ENCODE data around the gene VPS25.

Gene VPS25

DNA sequence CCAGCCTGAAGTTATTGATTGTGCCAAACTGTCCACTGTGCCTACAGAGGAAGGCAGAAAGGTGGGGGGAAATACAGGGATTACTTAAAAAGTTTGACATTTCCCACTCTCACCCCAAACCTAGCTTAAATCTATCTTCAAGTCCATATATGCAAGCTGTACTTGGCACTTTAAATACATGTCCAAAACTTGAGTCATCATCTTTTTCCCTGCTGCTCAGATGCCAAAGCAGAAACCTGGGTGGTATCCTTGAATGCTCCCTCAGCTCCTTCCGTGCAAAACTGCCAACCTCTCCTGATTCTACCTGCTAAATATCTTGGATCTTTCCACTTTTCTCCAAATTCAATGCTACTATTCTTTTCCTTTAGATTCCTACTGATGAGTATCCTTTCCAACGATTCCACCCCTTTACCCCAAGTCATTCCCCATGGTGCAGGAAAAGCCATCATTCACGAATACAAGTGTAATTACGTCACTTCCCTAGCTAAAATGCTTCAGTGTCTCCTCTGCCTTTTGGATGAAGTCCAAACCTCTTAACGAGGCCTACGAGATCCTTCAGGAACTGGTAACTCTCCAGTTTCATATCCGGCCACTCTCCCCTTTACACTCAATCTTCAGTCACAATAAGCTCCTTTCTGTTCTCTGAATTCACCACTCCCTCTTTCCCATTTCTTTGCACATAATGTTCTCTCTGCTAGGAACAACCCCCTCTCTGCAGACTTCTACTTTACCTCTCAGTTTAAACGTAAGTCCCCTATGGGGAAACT is 41.6 kb downstream of the VPS25 start:
- no peak overlapping the region for H2AFZ ChIP-seq (ENCODE audit: low read depth, low read length)
- H3K4me3 ChIP-seq (ENCODE audit: insufficient read depth in 1 of 2, low read depth in 1 of 2, low read length in 2 of 2), result peak overlapping the region in 1 of 2 experiments; percentile 24
- H2BK15ac ChIP-seq (ENCODE audit: low read depth, poor library complexity, severe bottlenecking), result no peak overlapping the region
- no peak overlapping the region for H3K4me2 ChIP-seq (ENCODE audit: low read length, poor library complexity, severe bottlenecking)
- H4K91ac ChIP-seq (ENCODE audit: low read length), result no peak overlapping the region
- H2BK5ac ChIP-seq (ENCODE audit: low read depth, low read length, poor library complexity, severe bottlenecking), result no peak overlapping the region
- DNase-seq, result peak; percentile 87
- H2AK5ac ChIP-seq (ENCODE audit: low read length, severe bottlenecking), result no peak overlapping the region
- H3K4me1 ChIP-seq (ENCODE audit: control insufficient read depth, insufficient read depth, low read depth, low read length), result no peaks in the 10 kb centered on the region
- peak overlapping the region; percentile 55 for H3K9ac ChIP-seq (ENCODE audit: low read length)
- 64% methylated on average over 8 of the region's 8 CpGs for WGBS
- H3K14ac ChIP-seq (ENCODE audit: low read length in 2 of 2), result no peak overlapping the region
- no peak overlapping the region for H3K23ac ChIP-seq (ENCODE audit: low read length in 2 of 2)
- no peak overlapping the region for H3K27ac ChIP-seq (ENCODE audit: low read length, poor library complexity, severe bottlenecking)
- H2BK120ac ChIP-seq (ENCODE audit: low read depth, low read length), result no peak overlapping the region
- no peak overlapping the region for H3K4ac ChIP-seq (ENCODE audit: low read depth in 1 of 2, low read length in 2 of 2)
- H4K8ac ChIP-seq (ENCODE audit: low read length), result no peak overlapping the region
- H3K9me3 ChIP-seq (ENCODE audit: control insufficient read depth, low read length), result no peaks in the 10 kb centered on the region
- H3K27me3 ChIP-seq (ENCODE audit: control insufficient read depth in 1 of 2, insufficient read depth in 1 of 2, low read length in 2 of 2), result no peaks in the 10 kb centered on the region
- peaks cover 27% of the 10 kb centered on the region for H3K79me1 ChIP-seq (replicated peaks; ENCODE audit: low read length, poor library complexity, severe bottlenecking)
- H3K18ac ChIP-seq (ENCODE audit: low read depth in 1 of 2, low read length in 2 of 2), result no peak overlapping the region
- no peak overlapping the region for H2BK12ac ChIP-seq (ENCODE audit: low read length in 2 of 2)
- H3K36me3 ChIP-seq (ENCODE audit: control insufficient read depth in 1 of 2, insufficient read depth in 2 of 2, low read depth in 1 of 2, low read length in 2 of 2), result peaks cover 49 to 83% of the 10 kb centered on the region in 2 experiments

DNA sequence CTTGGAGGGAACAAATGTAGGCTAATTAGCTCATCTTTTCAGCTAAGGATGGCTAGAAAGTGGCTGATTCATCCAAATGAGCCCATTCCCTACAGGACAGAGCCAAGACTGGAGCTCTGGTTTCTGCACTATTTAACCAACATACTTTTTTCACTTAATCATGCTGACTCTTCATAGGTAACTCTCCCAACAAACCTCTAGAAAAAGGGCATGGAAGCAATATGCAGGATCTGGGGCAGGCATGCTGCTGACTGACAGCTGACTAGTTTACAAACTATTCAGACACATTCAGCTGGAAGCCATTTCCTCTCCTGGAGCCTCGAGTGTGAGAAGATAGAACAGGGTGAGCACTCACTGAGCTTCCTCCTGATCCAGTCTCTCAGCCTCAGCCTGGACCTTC is 44.6 kb downstream of the VPS25 start:
- peaks cover 4% of the 10 kb centered on the region for H3K4me1 ChIP-seq (ENCODE audit: control insufficient read depth, insufficient read depth, low read depth, low read length)
- H2BK5ac ChIP-seq (ENCODE audit: low read depth, low read length, poor library complexity, severe bottlenecking), result no peak overlapping the region
- H3K23ac ChIP-seq (ENCODE audit: low read length in 2 of 2), result no peak overlapping the region
- H3K27me3 ChIP-seq (ENCODE audit: control insufficient read depth in 1 of 2, insufficient read depth in 1 of 2, low read length in 2 of 2), result no peaks in the 10 kb centered on the region
- 68% methylated on average over 1 of the region's 1 CpG for WGBS
- peaks cover 33% of the 10 kb centered on the region for H3K79me1 ChIP-seq (replicated peaks; ENCODE audit: low read length, poor library complexity, severe bottlenecking)
- H3K36me3 ChIP-seq (ENCODE audit: control insufficient read depth in 1 of 2, insufficient read depth in 2 of 2, low read depth in 1 of 2, low read length in 2 of 2), result peaks cover 45 to 92% of the 10 kb centered on the region in 2 experiments
- H2BK12ac ChIP-seq (ENCODE audit: low read length in 2 of 2), result no peak overlapping the region
- H3K9ac ChIP-seq (ENCODE audit: low read length), result peak overlapping the region; percentile 39
- no peak overlapping the region for H3K27ac ChIP-seq (ENCODE audit: low read length, poor library complexity, severe bottlenecking)
- no peak overlapping the region for H3K14ac ChIP-seq (ENCODE audit: low read length in 2 of 2)
- H3K18ac ChIP-seq (ENCODE audit: low read depth in 1 of 2, low read length in 2 of 2), result no peak overlapping the region
- H4K91ac ChIP-seq (ENCODE audit: low read length), result no peak overlapping the region
- no peak overlapping the region for H4K8ac ChIP-seq (ENCODE audit: low read length)
- no peaks in the 10 kb centered on the region for H3K9me3 ChIP-seq (ENCODE audit: control insufficient read depth, low read length)
- no peak for DNase-seq
- no peak overlapping the region for H2BK15ac ChIP-seq (ENCODE audit: low read depth, poor library complexity, severe bottlenecking)
- H3K4me3 ChIP-seq (ENCODE audit: insufficient read depth in 1 of 2, low read depth in 1 of 2, low read length in 2 of 2), result no peak overlapping the region
- H2AFZ ChIP-seq (ENCODE audit: low read depth, low read length), result no peak overlapping the region
- H2AK5ac ChIP-seq (ENCODE audit: low read length, severe bottlenecking), result no peak overlapping the region
- no peak overlapping the region for H2BK120ac ChIP-seq (ENCODE audit: low read depth, low read length)
- no peak overlapping the region for H3K4me2 ChIP-seq (ENCODE audit: low read length, poor library complexity, severe bottlenecking)
- no peak overlapping the region for H3K4ac ChIP-seq (ENCODE audit: low read depth in 1 of 2, low read length in 2 of 2)

DNA sequence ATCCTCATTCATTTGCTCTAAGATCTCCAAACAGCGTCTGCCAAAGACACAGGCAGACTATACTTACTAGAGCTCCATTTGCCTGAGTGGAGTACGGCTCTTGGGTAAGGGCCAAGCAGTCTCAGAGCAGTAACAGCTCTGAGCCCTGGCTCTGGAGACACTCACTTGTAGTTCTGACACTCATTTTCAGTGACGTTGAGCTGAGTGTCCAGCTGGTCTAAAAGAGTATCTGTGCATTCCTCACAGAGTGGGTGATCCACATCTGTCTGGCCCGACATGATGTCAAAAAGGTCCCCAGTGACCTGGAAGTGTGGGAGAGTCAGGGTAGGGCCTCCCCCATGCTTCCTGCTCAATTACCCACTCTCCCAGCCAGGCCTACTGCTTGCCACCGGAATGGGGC is 45.1 kb downstream of the VPS25 start:
- Histone ChIP-seq H3K18ac (ENCODE audit: low read depth in 1 of 2, low read length in 2 of 2) (no peak overlapping the region), H4K8ac (ENCODE audit: low read length) (no peak overlapping the region), H3K9ac (ENCODE audit: low read length) (peak overlapping the region; percentile 39), H2AK5ac (ENCODE audit: low read length, severe bottlenecking) (no peak overlapping the region), H3K9me3 (ENCODE audit: control insufficient read depth, low read length) (no peaks in the 10 kb centered on the region), H3K4me2 (ENCODE audit: low read length, poor library complexity, severe bottlenecking) (no peak overlapping the region), H3K79me1 (replicated peaks; ENCODE audit: low read length, poor library complexity, severe bottlenecking) (peaks cover 33% of the 10 kb centered on the region), H3K27ac (ENCODE audit: low read length, poor library complexity, severe bottlenecking) (no peak overlapping the region), H2BK120ac (ENCODE audit: low read depth, low read length) (no peak overlapping the region), H2BK15ac (ENCODE audit: low read depth, poor library complexity, severe bottlenecking) (no peak overlapping the region), H3K4ac (ENCODE audit: low read depth in 1 of 2, low read length in 2 of 2) (no peak overlapping the region), H3K27me3 (ENCODE audit: control insufficient read depth in 1 of 2, insufficient read depth in 1 of 2, low read length in 2 of 2) (no peaks in the 10 kb centered on the region), H4K91ac (ENCODE audit: low read length) (no peak overlapping the region), H2AFZ (ENCODE audit: low read depth, low read length) (no peak overlapping the region), H3K14ac (ENCODE audit: low read length in 2 of 2) (no peak overlapping the region), H3K23ac (ENCODE audit: low read length in 2 of 2) (no peak overlapping the region), H3K36me3 (ENCODE audit: control insufficient read depth in 1 of 2, insufficient read depth in 2 of 2, low read depth in 1 of 2, low read length in 2 of 2) (peaks cover 45 to 91% of the 10 kb centered on the region in 2 experiments), H3K4me1 (ENCODE audit: control insufficient read depth, insufficient read depth, low read depth, low read length) (peaks cover 7% of the 10 kb centered on the region), H2BK5ac (ENCODE audit: low read depth, low read length, poor library complexity, severe bottlenecking) (no peak overlapping the region), H2BK12ac (ENCODE audit: low read length in 2 of 2) (no peak overlapping the region), H3K4me3 (ENCODE audit: insufficient read depth in 1 of 2, low read depth in 1 of 2, low read length in 2 of 2) (no peak overlapping the region)
- WGBS, result 95% methylated on average over 5 of the region's 5 CpGs
- DNase-seq, result no peak

DNA sequence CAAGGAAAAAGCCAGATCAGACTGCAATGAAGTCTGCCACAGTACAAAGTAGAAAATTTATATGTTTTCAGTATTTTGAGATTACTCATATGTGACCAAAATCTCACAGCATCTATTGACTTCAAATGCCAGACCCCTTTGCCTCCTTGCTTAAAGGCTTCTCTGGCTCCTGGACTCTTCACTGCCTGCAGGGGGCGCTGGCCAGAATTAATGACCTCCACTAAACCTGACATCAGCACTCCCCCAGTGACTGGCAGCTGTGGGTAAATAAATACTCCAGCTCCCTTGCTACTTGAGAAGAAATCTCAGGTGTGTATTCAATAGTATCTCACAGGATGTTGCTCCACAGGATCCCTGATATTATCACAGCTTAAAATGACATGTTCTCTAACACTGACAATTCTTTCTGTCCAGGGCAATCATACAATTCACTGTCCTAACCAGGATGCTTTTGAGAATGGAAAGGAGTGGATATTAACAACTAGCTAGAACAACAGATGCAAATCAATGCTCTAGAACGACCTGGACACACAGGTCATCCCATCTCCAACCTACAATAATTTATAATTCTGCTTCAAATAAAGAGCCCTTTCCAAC is 46.8 kb downstream of the VPS25 start:
- Histone ChIP-seq H3K4me1 (ENCODE audit: control insufficient read depth, insufficient read depth, low read depth, low read length) (peaks cover 12% of the 10 kb centered on the region), H3K36me3 (ENCODE audit: control insufficient read depth in 1 of 2, insufficient read depth in 2 of 2, low read depth in 1 of 2, low read length in 2 of 2) (peaks cover 39 to 76% of the 10 kb centered on the region in 2 experiments), H2BK12ac (ENCODE audit: low read length in 2 of 2) (no peak overlapping the region), H2AK5ac (ENCODE audit: low read length, severe bottlenecking) (no peak overlapping the region), H3K79me1 (replicated peaks; ENCODE audit: low read length, poor library complexity, severe bottlenecking) (peaks cover 29% of the 10 kb centered on the region), H3K9me3 (ENCODE audit: control insufficient read depth, low read length) (no peaks in the 10 kb centered on the region), H4K8ac (ENCODE audit: low read length) (no peak overlapping the region), H3K27me3 (ENCODE audit: control insufficient read depth in 1 of 2, insufficient read depth in 1 of 2, low read length in 2 of 2) (no peaks in the 10 kb centered on the region), H3K18ac (ENCODE audit: low read depth in 1 of 2, low read length in 2 of 2) (no peak overlapping the region), H3K23ac (ENCODE audit: low read length in 2 of 2) (no peak overlapping the region), H4K91ac (ENCODE audit: low read length) (no peak overlapping the region), H2BK120ac (ENCODE audit: low read depth, low read length) (no peak overlapping the region), H3K4ac (ENCODE audit: low read depth in 1 of 2, low read length in 2 of 2) (no peak overlapping the region), H3K14ac (ENCODE audit: low read length in 2 of 2) (no peak overlapping the region), H3K4me3 (ENCODE audit: insufficient read depth in 1 of 2, low read depth in 1 of 2, low read length in 2 of 2) (no peak overlapping the region), H2AFZ (ENCODE audit: low read depth, low read length) (no peak overlapping the region), H3K27ac (ENCODE audit: low read length, poor library complexity, severe bottlenecking) (no peak overlapping the region), H2BK15ac (ENCODE audit: low read depth, poor library complexity, severe bottlenecking) (no peak overlapping the region), H2BK5ac (ENCODE audit: low read depth, low read length, poor library complexity, severe bottlenecking) (no peak overlapping the region), H3K4me2 (ENCODE audit: low read length, poor library complexity, severe bottlenecking) (no peak overlapping the region), H3K9ac (ENCODE audit: low read length) (no peak overlapping the region)
- DNase-seq, result peak; percentile 74
- 75% methylated on average over 1 of the region's 2 CpGs for WGBS

Data from mesenchymal stem cell (in vitro differentiated cells and primary cell).